Activated T-helper 2 cell treated with anti-CD3 and anti-CD28 coated beads, Interferon-gamma antibody, Interleukin-2, Interleukin-4, amounts not matched to agents 10 μg/mL and 5 μg/mL and 100 μg/mL, durations not matched to agents 14 hours and 24 hours and 36 hours (primary cell): ENCODE data around the gene GLIPR1L1. TPM values are rescaled to one million over a fixed set of nuclear protein-coding genes. Genes with fewer than 3 reads are reported as not detected.

Experiments
- total RNA-seq: library from RNA; stranded (reverse); gene quantifications from 2 replicates; pipeline ENCODE4 v1.2.3, GENCODE V29; 2022

Gene GLIPR1L1
- total RNA-seq, 1 donor from 2014 or later, result not detected

Other genes starting within 250 kb of the GLIPR1L1 start
- gene KCNC2, start 124.8 kb upstream of the GLIPR1L1 start, total RNA-seq, result not detected in 2 replicates
- gene CAPS2, start 4.3 kb upstream of the GLIPR1L1 start, total RNA-seq, result 1.2 and 2.2 TPM in 2 replicates
- not detected in 2 replicates for gene GLIPR1L2, start 56.4 kb downstream of the GLIPR1L1 start, total RNA-seq
- gene GLIPR1, start 146.1 kb downstream of the GLIPR1L1 start, total RNA-seq, result 7.4 and 7.6 TPM in 2 replicates
- 114 and 119 TPM in 2 replicates for gene KRR1, start 176.9 kb downstream of the GLIPR1L1 start, total RNA-seq